ENCODE results near the gene TKTL2. TPM values are rescaled to one million over a fixed set of nuclear protein-coding genes. Genes with fewer than 3 reads are reported as not detected.

Gene TKTL2, protein sequence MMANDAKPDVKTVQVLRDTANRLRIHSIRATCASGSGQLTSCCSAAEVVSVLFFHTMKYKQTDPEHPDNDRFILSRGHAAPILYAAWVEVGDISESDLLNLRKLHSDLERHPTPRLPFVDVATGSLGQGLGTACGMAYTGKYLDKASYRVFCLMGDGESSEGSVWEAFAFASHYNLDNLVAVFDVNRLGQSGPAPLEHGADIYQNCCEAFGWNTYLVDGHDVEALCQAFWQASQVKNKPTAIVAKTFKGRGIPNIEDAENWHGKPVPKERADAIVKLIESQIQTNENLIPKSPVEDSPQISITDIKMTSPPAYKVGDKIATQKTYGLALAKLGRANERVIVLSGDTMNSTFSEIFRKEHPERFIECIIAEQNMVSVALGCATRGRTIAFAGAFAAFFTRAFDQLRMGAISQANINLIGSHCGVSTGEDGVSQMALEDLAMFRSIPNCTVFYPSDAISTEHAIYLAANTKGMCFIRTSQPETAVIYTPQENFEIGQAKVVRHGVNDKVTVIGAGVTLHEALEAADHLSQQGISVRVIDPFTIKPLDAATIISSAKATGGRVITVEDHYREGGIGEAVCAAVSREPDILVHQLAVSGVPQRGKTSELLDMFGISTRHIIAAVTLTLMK
- not detected for total RNA-seq

DNA sequence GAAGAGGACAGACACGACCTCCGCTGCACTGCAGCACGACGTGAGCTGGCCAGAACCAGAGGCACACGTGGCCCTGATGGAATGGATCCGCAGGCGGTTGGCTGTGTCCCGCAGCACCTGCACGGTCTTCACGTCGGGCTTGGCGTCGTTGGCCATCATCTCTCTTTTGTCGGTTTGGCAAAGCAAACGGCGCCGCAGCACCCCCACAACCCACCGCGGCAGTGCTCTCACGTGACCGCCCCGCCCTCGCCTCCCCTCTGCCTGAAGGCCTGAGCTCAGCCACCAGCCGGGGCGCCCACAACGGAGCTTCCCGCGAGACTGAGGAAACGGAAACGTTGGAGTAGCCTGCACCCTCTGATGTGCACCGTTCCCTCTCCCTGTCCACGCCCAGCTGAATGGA lies at the start of gene TKTL2:
TSS of gene TKTL2 (minus strand) at position 179 of the 400 bp plus-strand sequence. CDS start at position 159, 20 bp downstream.
- intact Hi-C loops (cut with micrococcal nuclease), result no loop called here

DNA sequence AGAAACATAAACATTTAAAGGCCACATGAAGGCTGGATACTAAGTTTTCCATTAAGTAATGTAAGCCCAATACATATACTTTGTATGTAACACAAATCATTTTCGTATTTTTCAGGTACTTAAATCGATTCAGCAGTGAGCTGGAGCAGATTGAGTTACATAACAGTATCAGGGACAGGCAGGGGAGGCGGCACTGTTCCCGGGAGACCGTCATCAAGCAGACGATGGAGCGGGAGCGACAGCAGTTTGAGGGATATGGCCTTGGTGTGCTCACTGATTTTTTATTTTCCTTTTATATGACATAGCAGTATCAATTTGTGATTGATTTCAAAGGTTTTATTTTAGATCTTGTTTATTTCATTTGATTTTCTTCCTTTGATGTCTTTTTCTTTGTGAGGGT lies 41.6 kb upstream of the TKTL2 start:
- Mint-ChIP-seq H3K4me1 (ENCODE audit: low read depth) (no peaks in the 10 kb centered on the region), H3K27me3 (no peaks in the 10 kb centered on the region), H3K9me3 (no peaks in the 10 kb centered on the region), H3K36me3 (peaks cover 68% of the 10 kb centered on the region), H3K4me3 (no peak overlapping the region), H3K27ac (no peak overlapping the region)
- no peak for DNase-seq
- CTCF ChIA-PET, result interaction anchor here (0.6 kb wide), 1 partner anchor 67 kb away, joined by 3 read pairs; no protein-coding TSS in a partner anchor
- POLR2A ChIA-PET, result no interaction called here
- intact Hi-C loops (cut with micrococcal nuclease), result no loop called here

More for the DNA sequence above, at the start of gene TKTL2:
- peaks cover 7% of the 10 kb centered on the region for H3K27me3 Mint-ChIP-seq
- no peaks in the 10 kb centered on the region for H3K4me1 Mint-ChIP-seq (ENCODE audit: low read depth)
- ChIA-PET CTCF (no interaction called here), POLR2A (no interaction called here)
- no peak within 1 kb of the TSS for H3K4me3 Mint-ChIP-seq
- no peak for DNase-seq
- H3K9me3 Mint-ChIP-seq, result no peaks in the 10 kb centered on the region
- H3K36me3 Mint-ChIP-seq, result no peaks in the 10 kb centered on the region
- H3K27ac Mint-ChIP-seq, result no peak within 1 kb of the TSS

DNA sequence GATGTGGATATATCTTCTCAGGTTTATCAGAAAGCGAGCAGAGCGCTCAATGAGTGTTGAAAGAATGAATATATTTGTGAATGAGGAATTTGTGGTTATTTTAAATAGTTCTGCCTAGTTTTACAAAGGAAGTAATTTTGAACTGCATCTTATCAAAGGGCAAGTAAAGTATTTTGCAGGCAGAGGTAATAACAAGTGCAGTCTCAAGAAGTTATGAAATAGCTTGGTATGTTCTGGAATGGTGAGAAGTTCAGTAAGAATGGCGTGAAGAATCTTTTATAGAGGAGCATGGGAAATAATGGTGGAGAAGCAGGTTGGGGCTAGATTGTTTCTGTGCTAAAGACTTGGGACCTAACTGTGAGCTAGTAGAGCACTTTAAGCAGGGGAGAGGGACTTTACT lies 31.8 kb upstream of the TKTL2 start:
- intact Hi-C loops (cut with micrococcal nuclease), result no loop called here
- Mint-ChIP-seq H3K36me3 (peaks cover 23% of the 10 kb centered on the region), H3K4me3 (no peak overlapping the region), H3K27ac (no peak overlapping the region), H3K9me3 (no peaks in the 10 kb centered on the region), H3K4me1 (ENCODE audit: low read depth) (peaks cover 21% of the 10 kb centered on the region), H3K27me3 (no peaks in the 10 kb centered on the region)
- no peak for DNase-seq
- POLR2A ChIA-PET, result no interaction called here
- CTCF ChIA-PET, result no interaction called here

GRCh38 chr4:163500586-163500985 lies 27.0 kb upstream of the TKTL2 start:
- no peaks in the 10 kb centered on the region for H3K9me3 Mint-ChIP-seq
- H3K36me3 Mint-ChIP-seq, result peaks cover 11% of the 10 kb centered on the region
- DNase-seq, result no peak
- H3K27me3 Mint-ChIP-seq, result no peaks in the 10 kb centered on the region
- peaks cover 40% of the 10 kb centered on the region for H3K4me1 Mint-ChIP-seq (ENCODE audit: low read depth)
- no peak overlapping the region for H3K4me3 Mint-ChIP-seq
- H3K27ac Mint-ChIP-seq, result no peak overlapping the region
- ChIA-PET CTCF (interaction anchor here (0.6 kb wide), 1 partner anchor 40 kb away, joined by 3 read pairs; no protein-coding TSS in a partner anchor), POLR2A (no interaction called here)
- intact Hi-C loops (cut with micrococcal nuclease), result no loop called here

DNA sequence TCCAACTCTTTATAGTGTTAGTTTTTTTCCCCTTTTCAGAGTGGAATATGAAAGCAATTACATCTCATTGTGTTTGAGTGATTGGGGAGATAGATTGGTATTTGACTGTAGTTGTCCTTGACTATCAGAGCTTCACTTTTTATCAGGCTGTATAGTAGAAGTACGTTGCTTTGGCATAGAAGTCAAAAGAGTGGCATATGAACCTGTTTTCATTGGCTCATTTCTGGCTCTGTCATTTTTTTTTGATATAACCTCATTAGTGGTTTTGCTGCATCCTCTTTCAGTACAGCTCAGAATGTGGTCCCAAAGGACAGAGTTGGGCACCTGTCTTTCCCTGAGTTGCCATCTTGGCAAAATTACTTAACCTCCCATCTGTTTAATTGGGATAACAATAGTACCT lies 22.3 kb upstream of the TKTL2 start:
- peaks cover 30% of the 10 kb centered on the region for H3K4me1 Mint-ChIP-seq (ENCODE audit: low read depth)

GRCh38 chr4:163494360-163495241 lies 21.0 kb upstream of the TKTL2 start, which contains the start of gene TMA16:
Gene TMA16, plus strand, starts transcription at chr4:163494690. Its CDS starts 112 bp downstream, at chr4:163494802.
- POLR2A ChIA-PET, result interaction anchor here (0.6 to 1.5 kb wide), 10 partner anchors 14 to 333 kb away, joined by 3 to 12 read pairs (median 3); partner anchors contain the start of gene NAF1
- H3K4me1 Mint-ChIP-seq (ENCODE audit: low read depth), result peaks cover 27% of the 10 kb centered on the region
- DNase-seq, result peak; percentile 92
- intact Hi-C loops (cut with micrococcal nuclease), result loop anchor here (1.0 to 10.0 kb wide), 6 partner anchors 10 to 1710 kb away; partner anchors contain the start of genes KLHL2, NAF1 and TMEM192
- peaks cover 2% of the 10 kb centered on the region for H3K27me3 Mint-ChIP-seq
- peak within 1 kb of the TSS; percentile 99 for H3K4me3 Mint-ChIP-seq
- CTCF ChIA-PET, result interaction anchor here (1.0 to 3.3 kb wide), 7 partner anchors 9 to 329 kb away, joined by 3 to 25 read pairs (median 5); no protein-coding TSS in a partner anchor
- H3K27ac Mint-ChIP-seq, result peak within 1 kb of the TSS; percentile 100
- H3K36me3 Mint-ChIP-seq, result peaks cover 14% of the 10 kb centered on the region
- H3K9me3 Mint-ChIP-seq, result no peaks in the 10 kb centered on the region

More for the DNA sequence above, 22.3 kb upstream of the TKTL2 start:
- Mint-ChIP-seq H3K4me3 (peak overlapping the region; percentile 86), H3K9me3 (no peaks in the 10 kb centered on the region), H3K27ac (peak overlapping the region; percentile 90), H3K36me3 (peaks cover 14% of the 10 kb centered on the region), H3K27me3 (no peaks in the 10 kb centered on the region)
- no peak for DNase-seq
- ChIA-PET POLR2A (no interaction called here), CTCF (interaction anchor here (0.6 to 0.7 kb wide), 2 partner anchors 54 to 59 kb away, joined by 3 read pairs; no protein-coding TSS in a partner anchor)
- intact Hi-C loops (cut with micrococcal nuclease), result loop anchor here (2.0 to 10.0 kb wide), 3 partner anchors 49 to 1709 kb away; partner anchors contain the start of genes KLHL2 and TMEM192

- intact Hi-C loops (cut with micrococcal nuclease), result loop anchor here (1.0 to 10.0 kb wide), 6 partner anchors 10 to 1711 kb away; partner anchors contain the start of genes KLHL2, NAF1 and TMEM192
- H3K27ac Mint-ChIP-seq, result peak overlapping the region; percentile 100
- ChIA-PET POLR2A (interaction anchor here (0.6 to 1.5 kb wide), 10 partner anchors 13 to 333 kb away, joined by 3 to 12 read pairs (median 3); partner anchors contain the start of gene NAF1), CTCF (interaction anchor here (0.7 to 3.3 kb wide), 9 partner anchors 8 to 328 kb away, joined by 3 to 25 read pairs (median 5); no protein-coding TSS in a partner anchor)
- peaks cover 27% of the 10 kb centered on the region for H3K4me1 Mint-ChIP-seq (ENCODE audit: low read depth)
- peaks cover 2% of the 10 kb centered on the region for H3K27me3 Mint-ChIP-seq
- H3K9me3 Mint-ChIP-seq, result no peaks in the 10 kb centered on the region
- DNase-seq, result peak; percentile 25
- H3K4me3 Mint-ChIP-seq, result peak overlapping the region; percentile 99
- H3K36me3 Mint-ChIP-seq, result peaks cover 14% of the 10 kb centered on the region
Measured at GRCh38 chr4:163493643-163494359, 20.2 kb upstream of the TKTL2 start.

GRCh38 chr4:163492951-163493504 lies 19.5 kb upstream of the TKTL2 start:
- intact Hi-C loops (cut with micrococcal nuclease), result loop anchor here (5.0 to 10.0 kb wide), 3 partner anchors 174 to 1712 kb away; partner anchors contain the start of genes KLHL2 and TMEM192
- no peak for DNase-seq
- POLR2A ChIA-PET, result interaction anchor here (1.5 kb wide), 1 partner anchor 29 kb away, joined by 4 read pairs; no protein-coding TSS in a partner anchor

DNA sequence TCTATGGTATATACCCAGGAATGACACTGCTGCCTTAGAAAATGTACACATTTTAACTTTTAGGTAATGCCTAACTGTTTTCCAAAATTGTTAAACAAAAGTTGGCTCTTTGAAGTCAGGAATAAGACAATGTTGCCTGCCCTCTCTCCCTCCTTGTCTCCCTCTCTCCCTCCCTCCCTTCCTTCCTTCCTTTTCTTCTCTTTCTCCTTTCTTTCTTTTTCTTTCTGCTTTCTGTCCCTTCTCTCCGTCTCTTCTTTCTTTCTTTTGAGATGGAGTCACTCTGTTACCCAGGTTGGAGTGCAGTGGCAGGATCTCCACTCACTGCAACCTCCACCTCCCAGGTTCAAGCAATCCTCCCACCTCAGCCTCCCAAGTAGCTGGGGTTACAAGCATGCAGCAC lies 16.4 kb upstream of the TKTL2 start:
- ChIA-PET POLR2A (no interaction called here), CTCF (no interaction called here)
- H3K4me1 Mint-ChIP-seq (ENCODE audit: low read depth), result peaks cover 8% of the 10 kb centered on the region
- no peak for DNase-seq
- intact Hi-C loops (cut with micrococcal nuclease), result loop anchor here (5.0 to 10.0 kb wide), 3 partner anchors 177 to 1715 kb away; partner anchors contain the start of genes KLHL2 and TMEM192
- H3K9me3 Mint-ChIP-seq, result no peaks in the 10 kb centered on the region
- H3K36me3 Mint-ChIP-seq, result peaks cover 4% of the 10 kb centered on the region
- H3K27me3 Mint-ChIP-seq, result peaks cover 6% of the 10 kb centered on the region
- no peak overlapping the region for H3K4me3 Mint-ChIP-seq
- no peak overlapping the region for H3K27ac Mint-ChIP-seq

More at GRCh38 chr4:163492951-163493504, 19.5 kb upstream of the TKTL2 start:
- Mint-ChIP-seq H3K36me3 (peaks cover 14% of the 10 kb centered on the region), H3K4me1 (ENCODE audit: low read depth) (peaks cover 29% of the 10 kb centered on the region), H3K27me3 (peaks cover 6% of the 10 kb centered on the region), H3K4me3 (peak overlapping the region; percentile 99), H3K9me3 (no peaks in the 10 kb centered on the region), H3K27ac (peak overlapping the region; percentile 100)
- CTCF ChIA-PET, result interaction anchor here (1.0 to 3.3 kb wide), 2 partner anchors 54 to 56 kb away, joined by 3 to 25 read pairs; no protein-coding TSS in a partner anchor

GRCh38 chr4:163486321-163486720 lies 12.8 kb upstream of the TKTL2 start:
- Mint-ChIP-seq H3K4me1 (ENCODE audit: low read depth) (peaks cover 1% of the 10 kb centered on the region), H3K27ac (no peak overlapping the region), H3K4me3 (no peak overlapping the region), H3K27me3 (peaks cover 6% of the 10 kb centered on the region), H3K9me3 (no peaks in the 10 kb centered on the region), H3K36me3 (no peaks in the 10 kb centered on the region)
- ChIA-PET POLR2A (no interaction called here), CTCF (interaction anchor here (0.9 to 4.0 kb wide), 4 partner anchors 8 to 64 kb away, joined by 5 to 34 read pairs (median 20); partner anchors contain the start of gene TMA16)
- intact Hi-C loops (cut with micrococcal nuclease), result no loop called here
- DNase-seq, result no peak

Measured in activated CD4-positive, alpha-beta memory T cell treated with anti-CD3 and anti-CD28 coated beads for 36 hours (primary cell).